ENCODE data around the gene ZNF506.
A peak's percentile ranks its signal among the peaks of the same experiment; 100 is the strongest.
"Not testable (repeated sequence)": the region's sequence is repeated elsewhere in the genome, so short reads cannot be mapped to it uniquely, and the experiment has no call there.

The ZNF506 gene

GRCh38 chr19:19782783-19783182 lies 38.8 kb downstream of the ZNF506 start:
- DNase-seq (ENCODE audit: low read depth in 1 of 2, low spot score in 1 of 2): no peak
- Histone ChIP-seq H3K4me3 (replicated peaks; ENCODE audit: insufficient read depth, low read length) (no peak overlapping the region), H3K27me3 (ENCODE audit: insufficient read depth, poor library complexity, severe bottlenecking) (no peaks in the 10 kb centered on the region), H3K27ac (replicated peaks) (no peak overlapping the region)
- no peak for TF ChIP-seq GABPA (IDR thresholded peaks at IDR 0.05; ENCODE audit: low read depth)

- not testable (repeated sequence) for H3K27ac ChIP-seq (replicated peaks); H3K4me3 ChIP-seq (replicated peaks; ENCODE audit: insufficient read depth, low read length); DNase-seq (ENCODE audit: low read depth in 1 of 2, low spot score in 1 of 2); H3K27me3 ChIP-seq (ENCODE audit: insufficient read depth, poor library complexity, severe bottlenecking)
Observed at GRCh38 chr19:19781791-19782190, 39.8 kb downstream of the ZNF506 start.

- no peak for DNase-seq (ENCODE audit: low read depth in 1 of 2, low spot score in 1 of 2)
- Histone ChIP-seq H3K4me3 (replicated peaks; ENCODE audit: insufficient read depth, low read length) (no peak overlapping the region), H3K27ac (replicated peaks) (no peak overlapping the region), H3K27me3 (ENCODE audit: insufficient read depth, poor library complexity, severe bottlenecking) (no peaks in the 10 kb centered on the region)
- no peak for TF ChIP-seq POLR2AphosphoS5 (IDR thresholded peaks at IDR 0.05; ENCODE audit: low read depth)
- TF ChIP-seq CTCF (IDR thresholded peaks at IDR 0.05; ENCODE audit: insufficient read depth, low read length): no peak
- TF ChIP-seq GABPA (IDR thresholded peaks at IDR 0.05; ENCODE audit: low read depth): no peak
- TF ChIP-seq SPI1 (IDR thresholded peaks at IDR 0.05; ENCODE audit: borderline replicate concordance, low read depth): no peak
- no peak for TF ChIP-seq REST (IDR thresholded peaks at IDR 0.05; ENCODE audit: insufficient replicate concordance, low read depth)
Observed at GRCh38 chr19:19778666-19779065, 42.9 kb downstream of the ZNF506 start.

DNA sequence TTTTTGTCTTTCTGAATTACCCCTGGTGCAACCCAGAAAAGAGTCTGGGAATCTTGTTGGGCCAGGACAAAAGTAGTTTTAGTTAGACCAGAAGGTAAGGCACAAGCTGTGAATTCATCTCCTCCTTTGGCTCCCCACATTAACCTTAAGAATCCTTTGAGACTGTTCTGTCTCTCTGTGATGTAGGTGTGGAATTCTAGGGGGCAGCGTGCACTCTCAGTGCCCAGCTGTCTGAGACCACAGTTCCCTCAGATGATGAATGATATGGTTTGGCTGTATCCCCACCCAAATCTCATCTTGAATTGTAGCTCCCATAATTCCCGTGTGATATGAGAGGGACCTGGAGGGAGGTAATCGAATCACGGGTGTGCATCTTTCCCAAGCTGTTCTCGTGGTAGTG lies 43.9 kb downstream of the ZNF506 start:
- Histone ChIP-seq H3K4me3 (replicated peaks; ENCODE audit: insufficient read depth, low read length) (no peak overlapping the region; the same call in 1 of the 2 replicates), H3K27me3 (ENCODE audit: insufficient read depth, poor library complexity, severe bottlenecking) (no peaks in the 10 kb centered on the region), H3K27ac (replicated peaks) (no peak overlapping the region)
- DNase-seq (ENCODE audit: low read depth in 1 of 2, low spot score in 1 of 2): no peak
- TF ChIP-seq CTCF (IDR thresholded peaks at IDR 0.05; ENCODE audit: insufficient read depth, low read length): no peak
- TF ChIP-seq SPI1 (IDR thresholded peaks at IDR 0.05; ENCODE audit: borderline replicate concordance, low read depth): no peak
- no peak for TF ChIP-seq REST (IDR thresholded peaks at IDR 0.05; ENCODE audit: insufficient replicate concordance, low read depth)
- no peak for TF ChIP-seq POLR2AphosphoS5 (IDR thresholded peaks at IDR 0.05; ENCODE audit: low read depth)
- no peak for TF ChIP-seq GABPA (IDR thresholded peaks at IDR 0.05; ENCODE audit: low read depth)

DNA sequence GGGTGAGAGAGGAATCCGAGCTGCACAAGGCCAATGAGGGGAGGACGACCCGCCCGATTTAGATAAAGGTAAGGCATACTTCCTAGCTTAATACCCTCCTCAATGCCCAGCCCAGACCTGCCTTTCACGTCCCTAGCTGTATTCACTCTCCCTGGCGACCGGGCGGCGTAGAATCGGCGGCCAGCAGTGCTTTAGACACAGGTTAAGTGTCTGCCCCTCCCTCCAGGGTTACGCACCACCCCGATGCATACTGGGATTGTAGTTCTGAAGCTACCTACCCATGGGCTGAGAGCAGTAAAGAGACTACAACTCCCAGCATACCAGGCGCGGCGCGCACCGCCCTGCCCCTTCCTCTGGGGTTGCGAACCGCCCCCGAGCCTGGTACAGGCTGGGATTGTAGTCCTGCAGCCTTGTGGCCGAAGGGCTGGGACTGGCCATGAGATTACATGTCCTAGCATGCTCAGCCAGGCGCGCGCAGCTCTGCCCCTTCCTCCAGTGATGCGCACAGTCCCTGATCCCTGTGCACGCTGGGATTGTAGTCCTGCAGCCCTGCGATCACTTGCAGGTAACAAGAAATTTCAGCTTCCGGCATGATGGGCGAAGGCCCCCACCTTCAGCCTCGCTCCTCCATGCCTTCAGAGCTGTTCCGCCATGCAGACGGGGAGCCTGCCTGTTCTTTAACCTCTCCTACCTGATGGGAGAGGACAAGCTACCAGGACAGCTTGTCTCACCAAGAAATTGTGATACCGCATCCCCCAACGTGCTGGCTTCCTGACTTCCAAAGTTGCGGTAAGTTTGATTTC lies 45.1 kb downstream of the ZNF506 start:
- Histone ChIP-seq H3K27ac (replicated peaks) (peak overlapping the region; percentile 52), H3K4me3 (replicated peaks; ENCODE audit: insufficient read depth, low read length) (peak overlapping the region; percentile 77), H3K27me3 (ENCODE audit: insufficient read depth, poor library complexity, severe bottlenecking) (no peaks in the 10 kb centered on the region)
- TF ChIP-seq SPI1 (IDR thresholded peaks at IDR 0.05; ENCODE audit: borderline replicate concordance, low read depth) (no peak; the same call in 1 of the 2 replicates), GABPA (IDR thresholded peaks at IDR 0.05; ENCODE audit: low read depth) (peak; percentile 69), POLR2AphosphoS5 (IDR thresholded peaks at IDR 0.05; ENCODE audit: low read depth) (peak; percentile 51), CTCF (IDR thresholded peaks at IDR 0.05; ENCODE audit: insufficient read depth, low read length) (no peak)
- peak; percentile 96 to 99 for DNase-seq (ENCODE audit: low read depth in 1 of 2, low spot score in 1 of 2)

All from HL-60 (cell line).